Stimulated activated CD8-positive, alpha-beta memory T cell treated with anti-CD3 and anti-CD28 coated beads, Interleukin-12 subunit alpha, Interleukin-12 subunit beta, amount 100 ng/mL, for 24 hours (primary cell): ENCODE data around the gene MRNIP.

ENCODE experiments used
- DNase-seq: peaks from one replicate; pipeline ENCODE4 v3.0.0-alpha.2; 2020; ENCODE audit errors: extremely low read depth

Gene MRNIP

DNA sequence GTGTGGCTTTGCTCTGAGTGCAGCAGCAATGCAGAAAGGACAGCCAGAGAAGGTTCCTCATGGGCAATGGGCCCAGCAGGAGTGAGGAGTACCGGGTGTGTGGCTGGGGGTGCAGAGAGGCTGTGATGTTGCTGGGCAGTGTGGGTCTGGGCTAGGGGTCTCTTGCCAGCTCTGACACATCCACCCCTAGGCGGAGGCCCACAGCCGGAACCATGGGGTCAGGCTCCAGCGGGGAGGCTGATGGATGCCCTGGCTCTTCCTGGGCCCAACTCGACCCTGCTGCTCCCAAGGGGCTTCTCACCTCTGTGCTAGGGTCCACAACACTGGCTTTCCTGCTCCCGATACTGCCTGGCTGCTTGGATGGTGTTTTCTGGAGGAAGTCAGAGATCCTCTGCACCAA is 29.2 kb upstream of the MRNIP start:
- DNase-seq: no peak

DNA sequence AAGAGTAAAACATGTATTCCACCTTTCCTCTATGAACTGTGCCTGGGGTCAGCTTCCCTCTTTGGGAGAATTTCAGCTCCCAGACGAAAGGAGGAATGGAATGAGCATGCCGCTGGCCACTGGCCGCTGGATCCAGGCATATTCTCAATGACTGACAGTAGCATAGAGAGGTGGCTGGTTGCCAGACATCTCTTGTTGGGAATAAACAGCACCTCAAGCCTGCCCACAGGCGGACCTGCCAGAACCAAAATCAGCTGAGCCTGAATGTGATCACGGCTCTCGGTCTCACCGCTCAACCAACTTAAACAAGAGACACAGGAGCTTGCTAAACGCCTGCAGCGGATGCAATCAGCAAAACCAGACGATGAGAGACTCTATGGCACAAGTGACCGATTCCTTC is 28.5 kb upstream of the MRNIP start:
- no peak for DNase-seq

DNA sequence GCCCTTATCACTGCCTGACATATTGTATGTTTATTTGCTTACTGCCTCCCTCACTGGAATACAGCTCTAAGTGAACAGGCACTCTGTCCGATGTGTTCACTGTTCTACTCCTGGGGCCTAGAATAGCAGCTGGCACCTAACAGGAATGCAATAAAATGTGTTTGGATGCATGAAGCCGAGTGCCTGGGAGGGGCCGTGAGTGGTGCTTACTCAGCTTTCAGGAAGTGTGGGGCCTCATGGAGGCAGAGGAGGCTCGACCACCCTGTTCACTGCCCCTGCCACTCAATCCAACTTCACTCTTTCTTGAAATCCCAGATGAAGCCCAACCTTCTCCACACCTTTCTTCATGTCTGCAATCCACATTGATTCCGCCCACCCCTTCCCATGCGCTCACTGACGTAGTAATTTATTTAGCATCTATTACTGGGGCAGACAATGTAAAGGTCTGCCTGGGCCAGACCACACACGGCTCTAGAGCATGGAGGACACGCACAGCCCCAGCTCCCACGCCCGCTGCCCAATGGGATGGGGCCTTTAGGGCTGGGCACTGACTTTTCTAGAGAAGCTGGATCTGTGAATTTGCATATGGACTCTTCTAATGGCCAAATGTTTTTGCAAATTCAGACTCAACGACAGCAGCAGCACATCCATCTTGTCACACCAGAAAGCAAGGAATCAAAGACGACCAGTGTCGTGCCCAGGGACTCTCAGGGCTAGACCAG is 27.7 kb upstream of the MRNIP start:
- DNase-seq: no peak

DNA sequence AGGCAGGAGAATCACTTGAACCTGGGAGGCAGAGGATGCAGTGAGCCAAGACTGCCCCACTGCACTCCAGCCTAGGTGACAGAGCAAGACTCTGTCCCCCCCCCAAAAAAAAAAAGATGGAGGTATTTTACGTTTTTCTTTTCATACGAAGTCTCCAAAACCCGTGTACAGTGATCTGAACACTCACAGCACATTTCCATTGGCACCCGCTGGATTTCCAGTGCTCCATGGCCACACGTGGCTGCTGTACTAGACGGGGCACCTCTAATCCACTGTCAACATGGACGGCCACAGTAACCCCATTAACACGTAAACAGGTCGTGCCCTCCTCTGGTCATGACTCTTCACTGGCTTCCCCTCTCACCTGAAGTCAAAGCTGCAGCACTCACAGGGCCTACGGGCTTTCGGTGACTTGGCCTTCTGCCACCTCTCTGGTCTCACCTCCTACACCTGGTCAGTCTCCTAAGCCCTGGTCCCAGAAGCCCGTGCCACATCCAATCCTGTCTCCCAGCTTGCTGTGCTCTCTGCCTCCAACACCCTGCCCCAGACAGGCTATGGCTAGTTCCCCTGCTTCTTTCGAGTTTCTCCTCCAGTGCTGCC is 27.0 kb upstream of the MRNIP start:
- no peak for DNase-seq

DNA sequence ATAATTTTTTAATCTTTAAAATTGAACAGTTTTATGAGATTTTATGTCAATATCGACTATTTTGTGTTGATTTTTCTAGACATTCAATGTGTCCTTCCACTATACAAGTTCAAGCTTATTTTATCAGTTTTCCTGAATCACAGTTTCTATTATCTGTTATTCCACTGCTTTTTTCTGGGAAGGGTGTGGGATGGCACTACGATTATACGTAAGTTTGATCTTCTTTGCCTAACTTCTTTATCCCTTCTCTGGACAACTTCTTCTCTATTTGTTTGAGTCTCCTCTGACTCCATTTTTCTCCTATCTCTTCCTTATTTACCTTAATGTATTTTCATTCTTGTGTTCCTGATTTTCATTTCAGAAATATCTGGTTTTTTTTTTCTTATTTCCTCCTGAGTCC is 24.5 kb upstream of the MRNIP start:
- no peak for DNase-seq

DNA sequence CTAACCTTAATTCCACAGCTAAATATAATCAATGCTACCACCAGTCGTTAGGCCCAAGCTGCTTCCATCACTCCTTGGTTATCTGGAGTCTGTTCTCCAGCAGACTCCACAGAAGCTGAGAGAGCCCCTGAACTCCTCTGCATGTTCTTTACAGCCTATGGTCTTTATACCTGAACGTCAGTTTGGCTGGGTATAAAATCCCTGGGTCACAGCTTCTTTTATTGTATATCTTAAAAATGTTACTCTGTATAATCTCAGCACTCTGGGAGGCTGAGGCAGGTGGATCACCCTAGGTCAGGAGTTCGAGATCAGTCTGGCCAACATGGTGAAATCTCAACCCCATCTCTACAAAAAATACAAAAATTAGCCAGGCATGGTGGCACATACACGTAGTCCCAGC is 23.7 kb upstream of the MRNIP start:
- DNase-seq: no peak

DNA sequence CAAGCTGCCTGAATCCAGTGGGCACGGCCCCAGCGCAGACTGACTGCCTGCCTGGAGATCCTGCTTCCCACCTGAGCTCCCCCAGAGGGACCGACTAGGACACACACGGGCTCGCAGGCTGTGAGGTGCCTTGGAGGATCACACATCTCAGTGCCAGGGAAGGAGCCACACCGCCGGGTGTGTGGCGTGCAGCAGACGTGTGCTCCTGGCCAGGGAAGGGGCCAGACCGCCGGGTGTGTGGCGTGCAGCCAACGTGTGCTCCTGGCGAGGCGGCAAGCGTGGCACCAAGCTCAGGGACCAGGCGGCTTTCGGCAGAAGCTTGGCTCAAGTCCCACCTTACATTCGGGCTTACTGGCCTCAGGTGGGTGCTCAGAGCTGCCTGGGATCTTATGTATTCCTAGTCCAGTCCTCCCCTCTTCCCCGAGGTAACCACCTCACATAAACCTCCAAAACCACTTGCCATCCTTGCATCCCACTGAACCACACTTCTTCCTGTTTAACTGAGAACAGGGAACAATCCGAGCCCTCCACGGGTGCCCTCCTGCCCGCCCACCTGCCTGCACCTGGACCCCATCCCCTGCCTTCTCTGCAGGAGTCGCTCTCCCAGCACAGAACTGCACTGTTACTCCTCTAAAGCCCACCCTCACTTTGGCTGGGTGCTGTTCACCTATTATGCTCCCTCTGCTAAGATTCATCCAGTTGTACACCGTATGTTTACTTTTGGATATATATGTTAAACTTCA is 22.4 kb upstream of the MRNIP start:
- no peak for DNase-seq

DNA sequence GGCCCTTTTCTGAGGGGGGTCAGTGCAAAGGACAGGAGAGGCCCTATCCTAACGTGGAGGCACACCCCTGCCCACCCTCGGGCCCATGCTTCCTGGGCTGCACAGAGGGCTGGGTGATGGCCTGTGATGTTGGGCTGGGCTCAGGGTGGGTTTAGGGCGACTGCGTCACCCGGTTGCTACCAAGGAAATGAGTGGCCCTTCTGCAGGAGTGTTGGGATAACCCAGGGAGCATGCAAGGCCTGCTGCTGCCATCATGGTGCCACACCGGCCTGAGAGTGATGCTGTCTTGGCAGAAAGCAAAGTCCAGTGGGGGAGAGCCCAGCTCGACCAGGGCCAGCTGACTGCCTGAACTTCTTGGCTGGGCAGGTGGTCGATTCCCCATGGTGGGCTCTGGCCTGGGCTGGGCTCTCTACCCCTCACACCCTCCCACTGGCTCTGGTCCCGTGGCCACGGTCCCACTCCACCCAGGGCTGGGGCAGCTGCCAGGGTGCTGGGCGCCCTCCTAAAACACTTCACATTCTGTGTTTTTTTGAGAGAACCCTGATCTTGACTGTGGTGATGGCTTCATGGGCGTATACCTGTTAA is 21.5 kb upstream of the MRNIP start:
- no peak for DNase-seq

DNA sequence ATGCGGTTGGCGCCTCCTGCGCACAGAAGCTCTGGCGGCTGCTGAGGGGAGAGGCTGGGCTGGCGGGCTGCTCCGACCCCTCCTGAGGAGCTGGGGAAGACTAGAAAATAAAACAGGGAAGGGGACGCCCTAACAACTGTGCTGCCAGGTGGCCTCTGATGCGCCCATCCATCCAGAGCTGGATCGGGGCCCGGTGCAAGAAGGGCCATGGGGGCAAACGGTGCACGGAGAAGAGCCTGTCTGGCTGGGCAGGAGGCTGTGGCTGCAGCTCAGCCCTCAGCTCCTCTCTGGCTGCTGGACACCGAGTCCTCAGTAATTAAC is 21.0 kb upstream of the MRNIP start:
- DNase-seq: no peak

DNA sequence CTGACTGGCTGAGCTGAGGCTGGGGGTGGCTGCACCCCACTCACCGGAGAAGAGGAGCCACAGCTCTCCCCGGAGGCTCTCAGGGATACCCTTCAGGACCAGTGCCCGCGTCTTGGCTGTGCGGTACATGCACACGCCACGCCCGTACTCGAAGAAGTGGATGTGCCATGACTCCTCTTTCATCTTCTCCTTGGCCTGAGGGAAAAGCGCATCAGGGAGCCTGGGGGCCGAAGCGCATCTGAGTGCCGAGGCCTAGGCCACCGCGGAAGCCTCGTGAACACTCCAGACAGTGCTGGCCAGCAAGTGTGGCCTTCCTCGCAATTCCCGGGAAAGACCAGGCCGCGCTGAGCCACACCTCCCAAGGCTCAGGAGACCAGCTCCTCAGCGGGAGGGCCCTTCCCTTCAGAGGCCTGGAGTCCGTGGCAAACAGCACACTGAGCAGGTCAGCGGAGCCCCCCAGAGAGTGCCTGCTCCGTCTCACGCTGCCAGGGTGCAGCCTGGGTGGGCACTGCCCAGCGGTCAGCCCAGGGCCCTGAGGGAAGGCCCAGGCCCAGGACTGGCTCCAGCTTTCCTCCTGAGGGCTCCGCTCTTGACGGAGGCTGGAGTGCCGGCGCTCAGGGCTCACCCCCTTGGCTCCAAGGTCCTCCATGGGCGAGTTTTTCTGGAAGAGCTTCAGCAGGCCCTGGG is 20.5 kb upstream of the MRNIP start:
- DNase-seq: no peak

DNA sequence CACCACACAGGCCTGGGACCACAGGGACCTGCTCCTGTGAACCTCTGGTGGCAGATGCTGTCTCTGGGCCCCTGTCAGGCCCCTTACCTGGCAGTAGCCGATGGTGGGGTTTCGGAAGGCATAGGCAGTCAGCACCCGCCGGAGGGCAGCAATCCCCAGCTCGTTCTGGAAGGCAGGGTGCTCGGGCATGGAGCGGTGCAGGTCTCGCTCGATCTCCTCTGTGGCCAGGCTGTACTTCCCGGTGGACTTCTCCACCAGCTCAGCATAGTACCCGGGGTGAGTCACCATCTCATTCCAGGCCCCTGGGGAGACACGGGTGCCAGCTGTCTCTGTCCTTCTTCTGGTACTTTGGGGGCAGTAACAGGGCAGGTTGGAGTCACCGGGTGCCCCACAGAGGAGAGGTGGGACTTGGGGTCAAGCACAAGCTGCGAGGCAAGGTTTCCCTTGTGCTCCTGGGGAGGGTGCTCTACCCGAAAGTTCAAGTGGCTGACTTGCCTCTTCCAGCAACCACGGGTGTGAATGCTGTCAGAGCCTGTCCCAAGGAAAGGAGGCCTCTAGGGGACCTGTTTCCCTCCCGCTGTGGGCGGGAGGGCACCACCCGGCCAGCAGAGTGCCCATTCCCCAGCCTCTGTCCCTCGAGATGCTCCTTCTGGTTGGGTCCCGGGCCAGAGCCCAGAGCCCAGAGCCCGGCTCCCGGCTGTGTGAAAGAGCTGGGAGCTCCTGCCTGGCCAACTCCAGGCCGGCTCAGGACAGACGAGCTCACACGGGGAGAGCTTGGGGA is 19.8 kb upstream of the MRNIP start:
- no peak for DNase-seq

DNA sequence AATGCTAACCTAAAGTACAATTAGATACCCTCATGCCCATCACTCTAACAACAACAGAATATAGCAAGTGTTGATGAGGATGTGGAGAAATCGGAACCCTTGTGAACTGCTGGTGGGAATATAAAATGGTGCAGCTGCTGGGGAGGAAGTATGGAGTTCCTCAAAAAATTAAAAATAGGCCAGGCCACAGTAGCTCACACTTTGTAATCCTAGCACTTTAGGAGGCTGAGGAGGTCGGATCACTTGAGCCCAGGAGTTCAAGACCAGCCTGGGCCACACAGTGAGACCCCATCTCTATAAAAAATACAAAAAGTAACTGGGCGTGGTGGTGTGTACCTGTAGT is 18.0 kb upstream of the MRNIP start:
- DNase-seq: no peak

DNA sequence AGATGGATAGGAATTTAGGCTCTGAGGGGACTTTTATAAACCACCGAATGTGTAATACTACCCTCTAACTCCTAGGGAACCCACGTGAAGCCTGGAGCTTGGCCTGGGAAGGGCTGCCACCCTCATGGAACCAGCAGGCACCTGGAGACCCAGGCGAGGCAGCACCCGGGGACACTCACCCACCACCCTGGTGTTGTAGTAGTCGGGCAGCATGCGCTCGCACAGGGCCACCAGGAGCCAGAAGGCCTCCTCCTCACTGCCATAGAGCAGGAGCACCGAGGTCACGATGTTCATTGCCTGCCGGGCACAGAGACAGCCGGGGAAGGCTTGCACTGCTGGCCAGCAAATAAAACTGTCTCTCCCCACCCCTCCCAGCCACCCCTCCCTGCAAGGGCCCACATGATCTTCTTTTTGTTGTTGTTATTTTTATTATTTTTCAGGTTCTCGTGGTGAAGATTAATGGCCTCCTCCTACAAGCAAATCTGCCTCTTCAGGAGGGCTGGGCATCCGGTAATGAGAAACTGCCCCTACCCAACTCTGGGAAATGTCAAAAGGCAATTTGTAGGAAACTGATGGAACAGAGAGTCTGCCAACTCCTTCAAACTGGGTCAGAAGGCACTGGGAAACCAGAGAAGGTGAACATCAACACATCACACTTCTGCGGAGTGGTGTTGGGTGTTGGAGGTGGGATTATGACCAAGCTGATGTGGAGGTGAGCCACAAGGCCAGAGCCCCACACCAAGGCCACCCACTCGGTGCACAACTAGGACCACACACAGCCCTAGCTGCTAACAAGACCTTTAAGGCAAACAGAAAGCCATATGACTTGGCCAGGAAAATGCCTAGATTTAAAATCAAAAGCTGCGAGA is 17.4 kb upstream of the MRNIP start:
- DNase-seq: no peak

DNA sequence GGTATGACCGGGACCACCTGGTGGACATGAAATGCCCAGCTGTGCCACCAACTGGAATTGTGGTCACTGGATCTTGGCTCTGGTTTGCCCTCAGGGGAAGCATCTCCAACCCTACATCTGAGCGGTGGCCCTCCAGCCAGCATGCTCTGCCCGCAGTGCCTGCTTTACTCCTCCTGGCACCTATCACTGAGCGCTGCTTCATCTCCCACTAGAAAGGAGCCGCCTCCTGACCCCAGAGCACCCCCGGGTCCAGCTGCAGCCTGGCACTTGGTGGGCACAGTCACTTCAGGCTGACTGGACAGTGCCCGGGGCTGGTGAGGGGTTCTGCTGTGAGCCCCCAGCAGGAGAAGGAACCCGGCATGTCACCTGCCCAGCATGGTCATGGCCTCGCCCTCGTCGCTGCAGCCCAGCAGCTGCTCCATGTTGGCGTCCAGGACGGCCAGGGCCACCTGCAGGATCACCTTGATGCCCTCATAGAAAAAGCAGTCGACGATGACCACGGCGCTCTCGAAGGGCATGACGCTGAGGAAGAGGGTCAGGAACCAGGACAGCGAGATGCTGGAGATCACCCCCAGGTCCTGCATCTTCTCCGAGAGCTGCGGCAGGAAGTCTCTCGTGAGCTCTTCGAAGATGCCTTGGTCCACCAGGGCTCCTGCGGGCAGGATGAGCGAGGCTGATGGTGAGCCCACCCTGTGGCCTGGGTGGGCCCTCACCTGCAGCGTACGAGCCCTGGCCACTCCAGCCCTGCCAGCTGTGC is 16.1 kb upstream of the MRNIP start:
- DNase-seq: no peak

DNA sequence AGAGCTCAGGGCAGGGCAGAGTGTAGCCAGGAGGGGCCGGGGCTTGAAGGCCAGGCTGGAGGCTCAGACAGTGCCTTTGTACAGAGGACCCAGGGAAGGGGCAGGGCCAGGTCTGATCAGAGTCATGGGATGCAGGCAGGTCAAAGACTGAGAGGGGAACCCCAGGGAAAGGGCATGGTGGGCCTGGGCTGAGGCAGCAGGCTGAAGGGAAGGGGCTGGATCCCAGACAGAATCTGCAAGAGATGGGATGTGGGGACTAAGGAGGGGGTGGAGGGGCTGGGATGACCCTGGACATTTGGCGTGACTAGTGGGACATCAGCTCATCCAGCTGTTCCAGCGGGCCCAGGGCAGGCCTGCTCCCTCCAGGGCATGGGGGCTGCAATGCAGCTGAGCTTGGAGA is 15.5 kb upstream of the MRNIP start:
- DNase-seq: no peak

DNA sequence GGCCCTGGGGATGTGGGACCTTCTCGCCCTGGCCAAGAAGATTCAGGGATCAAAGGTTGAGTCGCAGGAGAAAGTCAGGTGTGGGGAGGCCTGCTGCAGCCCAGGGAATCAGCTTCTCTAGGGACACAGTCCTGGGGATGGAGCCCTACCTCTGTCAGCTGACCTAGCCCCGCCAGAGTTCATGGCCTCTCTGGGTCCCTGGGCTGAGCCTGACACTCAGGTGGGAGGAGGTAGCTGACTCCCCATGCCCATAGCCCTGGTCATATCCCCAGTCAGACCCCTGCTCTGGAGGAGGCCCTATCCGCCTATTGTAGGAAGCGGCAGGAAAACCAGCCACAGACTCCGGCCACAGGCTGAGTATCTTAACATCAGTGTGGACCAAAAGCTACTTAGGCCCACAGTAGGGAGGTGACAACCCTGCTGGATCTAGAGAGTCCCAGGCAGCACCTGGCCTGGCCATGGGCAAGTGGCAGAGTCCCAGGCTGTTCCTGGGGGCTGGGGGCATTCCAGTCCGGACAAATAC is 15.0 kb upstream of the MRNIP start:
- DNase-seq: no peak

DNA sequence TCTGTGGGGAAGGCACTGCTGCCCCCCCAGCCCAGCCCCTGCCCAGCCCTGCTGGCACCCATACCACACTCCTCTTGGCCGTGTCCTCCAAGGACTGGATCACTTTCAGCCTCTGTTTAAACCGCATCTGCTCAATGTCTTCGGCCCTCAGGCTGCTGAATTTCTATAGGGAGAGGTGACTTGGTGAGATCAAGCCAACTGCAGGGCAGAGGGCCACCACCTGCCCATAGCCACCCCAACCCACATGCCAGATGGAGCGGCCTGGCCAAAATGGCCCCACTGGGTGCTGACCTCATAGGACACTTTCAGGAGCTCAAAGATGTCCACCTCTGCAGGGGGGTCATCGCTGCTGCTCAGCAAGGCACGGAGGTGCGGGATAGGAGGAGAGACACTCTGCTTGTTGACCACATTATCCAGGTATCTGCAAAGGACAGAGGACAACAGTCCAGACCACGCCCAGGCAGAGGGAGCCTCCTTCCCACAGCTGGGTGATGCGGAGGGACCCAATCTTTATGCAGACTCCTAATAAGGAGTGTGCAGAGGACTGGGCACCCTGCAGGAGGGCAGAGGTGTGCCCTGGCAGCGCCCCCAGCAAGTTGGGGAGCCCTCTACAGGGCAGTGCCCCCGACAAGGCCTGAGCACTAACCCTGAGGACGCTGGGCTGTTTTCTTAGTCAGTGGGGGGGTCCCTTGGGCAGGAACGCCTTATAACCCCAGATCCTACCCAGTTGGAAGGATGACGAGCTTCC is 14.4 kb upstream of the MRNIP start:
- DNase-seq: no peak

DNA sequence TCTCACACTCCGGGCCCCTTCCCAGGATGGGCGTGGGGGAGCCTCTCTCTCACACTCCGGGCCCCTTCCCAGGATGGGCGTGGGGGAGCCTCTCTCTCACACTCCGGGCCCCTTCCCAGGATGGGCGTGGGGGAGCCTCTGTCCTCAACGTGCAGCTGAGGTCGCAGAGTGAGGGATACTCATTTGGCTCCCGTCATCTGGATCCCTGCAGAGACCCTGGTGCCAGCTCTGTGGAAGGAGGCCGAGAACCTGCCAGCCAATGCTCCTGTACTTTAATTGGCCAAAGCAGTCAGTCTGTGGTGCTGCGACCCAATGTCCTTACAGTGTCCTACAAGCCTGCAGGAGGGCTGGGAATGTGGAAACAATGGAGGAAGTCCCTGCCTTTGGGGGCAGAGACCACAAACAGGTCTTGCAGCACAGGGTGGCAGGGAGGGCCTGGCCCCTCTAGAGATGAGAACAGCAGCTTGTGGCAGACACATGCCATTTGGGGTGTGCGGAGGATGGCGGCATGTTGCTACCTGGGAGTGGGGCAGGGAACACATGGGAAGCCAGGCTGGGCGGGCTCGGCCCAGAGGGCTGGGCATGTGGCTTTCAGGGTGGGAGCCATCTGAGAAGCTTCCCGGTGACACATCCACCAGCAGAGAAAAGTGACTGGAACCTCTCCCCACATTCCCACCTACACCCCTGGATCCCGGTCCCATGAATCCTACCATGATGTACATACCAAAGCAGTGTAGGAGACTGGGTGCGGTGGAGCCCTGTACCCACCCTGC is 13.6 kb upstream of the MRNIP start:
- DNase-seq: no peak
